GM18861 (cell line): ENCODE measurements around the gene MPC1L.
"Not testable (repeated sequence)": the region's sequence is repeated elsewhere in the genome, so short reads cannot be mapped to it uniquely, and the experiment has no call there.

Experiments
- ATAC-seq: cut with Tn5 transposase; IDR thresholded peaks from one replicate; pipeline ENCODE4 v1.9.1; 2021; ENCODE audit not compliant: unreplicated experiment

Gene MPC1L

DNA sequence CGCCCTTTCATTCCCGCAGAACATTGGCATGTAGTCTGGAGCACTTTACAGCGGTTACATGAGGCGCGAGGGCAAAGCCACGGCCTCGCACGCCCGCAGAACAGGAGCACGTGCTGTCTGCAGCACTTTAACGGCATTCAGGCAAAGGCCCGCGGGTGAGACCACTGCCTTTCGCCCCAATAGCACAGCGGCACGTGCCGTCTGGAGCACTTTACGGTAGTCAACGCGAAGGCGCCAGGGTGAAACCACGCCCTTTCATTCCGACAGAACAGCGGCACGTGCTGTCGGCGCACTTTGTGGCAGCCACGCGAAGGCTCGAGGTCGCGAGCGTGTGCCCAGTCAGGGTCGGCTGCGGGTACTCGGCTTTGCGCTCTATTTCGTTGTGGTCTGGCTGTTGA is at the start of gene MPC1L:
TSS of gene MPC1L (plus strand) at position 290 of the 398 bp plus-strand sequence. CDS start 138 bp downstream, outside the sequence.
- ATAC-seq: no peak

GRCh38 chrX:40573763-40574162 is 49.5 kb upstream of the MPC1L start:
- ATAC-seq: no peak

DNA sequence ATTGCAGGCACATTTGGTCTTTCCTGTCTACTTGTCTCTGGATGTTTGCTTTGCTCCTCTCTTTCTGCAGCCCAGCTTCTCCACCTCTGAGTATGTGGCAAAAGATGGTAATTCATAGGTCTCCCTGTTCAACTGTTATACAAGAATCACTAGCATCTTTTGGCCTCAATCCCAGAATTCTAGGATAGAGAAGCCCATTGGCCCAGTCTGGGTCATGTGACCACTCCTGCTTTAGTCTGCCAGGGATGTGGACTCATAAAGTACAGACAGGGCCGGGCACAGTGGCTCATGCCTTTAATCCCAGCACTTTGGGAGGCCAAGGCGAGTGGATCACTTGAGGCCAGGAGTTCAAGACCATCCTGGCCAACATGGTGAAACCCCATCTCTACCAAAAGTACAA is 47.8 kb upstream of the MPC1L start:
- not testable (repeated sequence) for ATAC-seq

DNA sequence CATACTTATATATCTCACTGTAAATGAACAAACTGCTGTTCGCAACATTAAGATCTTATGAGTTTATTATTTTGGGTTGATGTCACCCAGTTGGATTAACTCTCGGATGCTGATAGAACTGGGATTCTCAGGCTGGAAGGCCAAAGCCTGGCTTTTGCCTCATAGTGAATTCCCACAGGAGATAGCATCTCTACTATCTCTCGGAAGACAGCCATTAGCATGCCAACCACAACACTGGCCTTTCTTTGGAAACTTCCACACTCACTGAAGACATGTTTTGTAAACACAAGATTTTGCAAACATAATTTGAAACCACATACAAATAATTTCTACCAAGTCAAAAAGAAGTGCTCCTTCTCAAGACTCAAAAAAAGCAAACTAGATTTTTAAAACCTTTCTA is 46.9 kb upstream of the MPC1L start:
- ATAC-seq: no peak

DNA sequence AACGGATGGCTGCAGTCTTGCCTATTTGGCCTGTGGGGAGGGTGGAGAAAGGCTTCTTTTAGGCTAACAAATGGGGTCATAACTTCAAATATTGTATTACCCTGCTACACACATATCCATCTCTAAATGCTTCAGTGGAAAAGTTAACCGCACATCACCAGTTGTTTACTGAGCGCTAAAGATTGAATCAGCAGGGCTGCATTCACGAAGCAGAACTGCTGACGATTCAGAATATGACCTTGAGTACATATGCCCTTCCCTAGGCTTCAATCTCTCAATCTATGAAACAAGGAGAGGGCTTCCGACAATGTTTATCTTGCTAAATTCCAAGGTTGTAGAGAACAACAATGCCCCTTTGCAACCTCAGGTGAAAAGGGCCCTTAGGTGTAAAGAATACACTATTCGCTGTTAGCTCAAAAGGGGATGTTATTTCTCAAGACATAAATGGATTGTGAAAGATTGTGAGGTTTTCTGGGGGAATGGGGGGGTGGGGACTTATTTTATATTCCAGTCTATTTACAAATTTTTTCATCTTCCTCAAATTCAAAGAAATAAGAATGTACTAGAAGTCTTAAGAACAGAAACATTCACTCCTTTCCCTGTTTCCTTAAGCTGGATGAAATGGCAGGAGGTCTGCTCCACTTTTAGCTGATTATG is 45.1 kb upstream of the MPC1L start:
- ATAC-seq: no peak

GRCh38 chrX:40579141-40579540 is 44.1 kb upstream of the MPC1L start:
- ATAC-seq: no peak

- ATAC-seq: peak; percentile 20
These were observed 43.2 kb upstream of the MPC1L start for GRCh38 chrX:40579900-40580536.

GRCh38 chrX:40580537-40581335 is 42.5 kb upstream of the MPC1L start, which contains the start of gene ATP6AP2:
Gene ATP6AP2 (plus strand): TSS chrX:40580970. CDS start chrX:40581066, 96 bp downstream.
- peak; percentile 94 for ATAC-seq

- ATAC-seq: no peak
These were observed 41.8 kb upstream of the MPC1L start for GRCh38 chrX:40581336-40581920.

DNA sequence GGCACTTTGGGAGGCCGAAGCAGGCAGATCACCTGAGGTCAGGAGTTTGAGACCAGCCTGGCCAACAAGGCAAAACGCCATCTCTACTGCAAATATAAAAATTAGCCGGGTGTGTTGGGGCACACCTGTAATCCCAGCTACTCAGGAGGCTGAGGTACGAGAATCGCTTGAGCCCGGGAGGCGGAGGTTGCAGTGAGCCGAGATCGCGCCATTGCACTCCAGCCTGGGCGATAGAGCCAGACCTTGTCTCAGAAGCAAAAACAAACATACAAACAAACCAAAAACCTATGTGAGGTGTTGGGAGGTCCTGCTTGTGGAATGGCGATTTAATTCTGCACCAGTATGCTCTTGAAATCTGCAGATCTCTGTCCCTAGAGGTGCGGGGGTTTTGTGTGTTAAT is 41.0 kb upstream of the MPC1L start:
- ATAC-seq: not testable (repeated sequence)

DNA sequence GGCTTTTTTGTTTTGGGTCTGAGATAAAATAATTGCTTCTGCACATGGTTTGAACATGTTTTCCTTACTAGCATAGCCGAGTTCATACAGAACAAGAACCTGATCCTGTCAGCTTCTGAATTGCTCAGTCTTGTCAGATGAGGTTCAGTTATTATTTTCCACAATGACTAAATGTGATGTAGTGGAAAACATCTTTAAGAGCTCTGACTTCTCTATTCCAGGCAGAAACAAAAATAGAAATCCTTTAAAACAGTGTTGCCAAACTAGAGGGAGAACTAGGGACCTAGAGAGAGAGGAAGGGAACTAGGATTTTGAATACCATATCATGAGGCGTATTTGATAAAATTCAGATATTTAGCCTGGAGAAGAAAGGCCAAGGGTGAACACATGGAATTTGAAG is 40.4 kb upstream of the MPC1L start:
- ATAC-seq: no peak

DNA sequence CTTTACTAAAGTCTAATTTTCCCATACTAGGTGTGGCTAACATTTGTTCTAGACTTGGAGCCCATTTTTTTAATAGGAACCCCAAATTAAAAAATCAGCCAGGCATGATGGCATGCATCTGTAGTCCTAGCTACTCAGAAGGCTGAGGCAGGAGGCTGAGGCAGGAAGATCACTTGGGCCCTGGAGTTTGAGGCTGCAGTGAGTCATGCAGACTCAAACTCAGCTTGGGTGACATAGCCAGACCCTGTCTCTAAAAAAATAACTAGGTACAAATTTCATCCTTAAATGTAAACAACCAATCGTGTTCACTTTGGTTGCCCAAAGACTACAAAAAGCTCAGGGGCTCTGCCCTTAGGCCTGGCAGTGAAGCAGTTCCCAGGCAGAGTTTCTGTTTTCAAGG is 35.6 kb upstream of the MPC1L start:
- ATAC-seq: not testable (repeated sequence)

DNA sequence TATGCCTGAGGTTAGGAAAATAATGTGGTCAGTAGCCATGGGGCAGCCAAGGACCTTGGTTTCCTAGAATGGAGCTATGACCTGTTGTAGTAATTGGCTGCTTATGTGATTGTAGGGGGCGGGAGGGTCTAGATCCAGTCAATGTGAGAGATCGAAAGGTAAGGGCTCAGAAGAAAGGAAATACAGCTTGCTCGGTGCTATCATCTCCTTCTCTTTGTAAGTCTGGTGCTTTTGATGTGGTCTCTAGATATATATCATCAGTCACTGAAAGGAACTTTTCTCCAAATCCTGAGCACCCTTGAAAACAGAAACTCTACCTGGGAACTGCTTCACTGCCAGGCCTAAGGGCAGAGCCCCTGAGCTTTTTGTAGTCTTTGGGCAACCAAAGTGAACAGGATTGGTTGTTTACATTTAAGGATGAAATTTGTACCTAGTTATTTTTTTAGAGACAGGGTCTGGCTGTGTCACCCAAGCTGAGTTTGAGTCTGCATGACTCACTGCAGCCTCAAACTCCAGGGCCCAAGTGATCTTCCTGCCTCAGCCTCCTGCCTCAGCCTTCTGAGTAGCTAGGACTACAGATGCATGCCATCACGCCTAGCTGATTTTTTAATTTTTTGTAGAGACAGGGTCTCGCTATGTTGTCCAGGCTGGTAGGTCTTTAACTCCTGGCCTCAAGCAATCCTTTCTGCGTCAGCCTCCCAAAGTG is 33.5 kb upstream of the MPC1L start:
- not testable (repeated sequence) for ATAC-seq

DNA sequence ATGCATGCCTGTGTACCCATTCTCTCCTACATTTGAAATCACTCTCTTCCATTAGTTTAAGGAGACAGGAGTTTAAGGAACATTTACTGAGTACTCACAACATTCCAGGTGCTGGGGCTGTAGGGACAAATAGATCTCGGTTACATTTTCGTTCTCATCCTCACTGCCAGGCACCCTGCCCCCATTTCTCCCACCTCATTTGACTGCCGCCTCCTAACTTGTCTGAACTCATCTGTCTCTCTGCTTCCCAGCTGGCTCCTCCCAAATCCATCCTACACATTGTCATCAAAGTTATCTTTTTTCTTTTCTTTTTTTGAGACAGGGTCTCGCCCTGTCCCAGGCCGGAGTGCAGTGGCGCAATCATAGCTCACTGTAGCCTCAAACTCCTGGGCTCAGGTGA is 19.8 kb upstream of the MPC1L start:
- ATAC-seq: no peak

DNA sequence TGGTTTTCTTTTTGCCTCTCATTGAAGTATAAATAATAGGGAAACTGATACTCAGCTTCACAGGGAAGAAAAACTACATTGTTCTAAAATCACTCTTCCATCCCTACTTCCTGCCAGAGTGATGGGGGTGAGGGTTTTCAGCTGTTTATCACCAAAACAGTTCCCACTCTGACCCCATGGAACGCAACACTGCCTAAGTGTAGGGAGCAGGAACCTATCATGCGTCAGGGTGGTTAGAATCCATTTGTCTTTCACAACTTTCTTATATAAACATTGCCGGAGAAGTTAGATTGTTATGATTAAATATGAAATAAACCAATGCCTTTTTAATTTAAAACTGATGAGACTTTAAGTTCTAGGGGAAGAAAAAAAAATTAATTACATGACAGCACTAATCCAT is 15.8 kb upstream of the MPC1L start:
- ATAC-seq: no peak

GRCh38 chrX:40612511-40612910 is 10.7 kb upstream of the MPC1L start:
- ATAC-seq: no peak

DNA sequence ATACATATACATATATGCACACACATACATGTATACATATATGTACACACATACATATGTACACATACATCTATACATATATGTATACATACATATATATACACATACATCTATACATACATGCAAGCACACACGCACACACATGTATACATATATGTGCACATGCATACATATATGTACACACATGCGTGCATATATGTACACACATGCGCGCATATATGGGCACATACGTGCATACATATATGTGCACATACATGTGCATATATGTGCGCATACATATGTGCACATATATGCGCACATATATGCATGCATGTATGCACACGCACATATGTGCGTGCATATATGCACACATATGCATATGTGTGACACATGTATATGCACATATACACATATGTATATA is 7.3 kb upstream of the MPC1L start:
- no peak for ATAC-seq

DNA sequence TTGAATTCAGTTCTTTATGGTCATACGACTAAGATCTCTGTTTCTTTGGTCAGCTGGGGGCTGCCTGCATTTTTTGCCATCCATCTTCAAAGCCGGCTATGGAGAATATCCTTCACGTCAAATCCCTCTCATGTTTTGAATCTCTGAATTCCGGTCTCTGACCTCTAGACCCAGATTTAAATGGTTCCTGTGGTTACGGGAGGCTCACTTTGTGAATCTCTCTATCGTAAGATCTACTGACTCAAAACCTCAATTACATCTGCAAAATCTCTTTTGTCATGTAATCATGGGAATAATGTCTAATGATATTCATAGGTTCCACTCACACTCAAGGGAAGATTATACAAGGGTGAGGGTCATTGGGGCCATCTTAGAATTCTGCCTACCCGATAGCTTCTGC is 5.7 kb upstream of the MPC1L start:
- no peak for ATAC-seq

DNA sequence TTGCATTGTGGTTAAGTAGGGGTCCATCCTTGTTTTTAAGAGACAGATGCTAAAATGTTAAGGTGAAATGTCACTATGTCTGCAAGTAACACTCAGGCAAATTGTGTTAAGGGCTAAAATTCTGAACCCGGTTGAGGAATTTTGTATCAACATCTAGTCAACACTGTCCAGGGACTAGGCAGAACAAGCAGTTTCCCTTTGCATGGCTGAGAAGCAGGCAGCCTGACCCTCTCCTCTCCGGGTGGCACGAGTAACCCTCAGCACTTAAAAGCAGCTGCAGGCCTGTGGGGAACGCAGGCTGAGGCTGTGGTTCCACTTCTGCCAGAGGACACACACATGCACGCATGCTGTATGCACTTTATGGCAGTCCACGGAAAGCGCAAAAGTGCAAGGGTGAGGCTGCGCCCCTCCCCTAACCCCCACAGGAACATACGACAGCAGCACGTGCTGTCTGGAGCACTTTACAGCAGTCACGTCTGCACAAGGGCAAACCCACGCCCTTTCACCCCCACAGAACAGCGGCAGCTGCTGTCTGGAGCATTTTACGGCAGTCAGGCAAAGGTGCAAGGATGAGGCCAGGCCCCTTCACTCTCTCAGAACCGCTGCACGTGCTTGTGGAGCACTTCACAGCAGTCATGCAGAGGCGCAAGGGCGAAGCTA is 619 bp upstream of the MPC1L start:
- no peak for ATAC-seq

- ATAC-seq: no peak
These were observed 437 bp downstream of the MPC1L start for GRCh38 chrX:40623665-40624064.
